ENCODE data around the gene PRR7. TPM values are rescaled to one million over a fixed set of nuclear protein-coding genes. Genes with fewer than 3 reads are reported as not detected.

Gene PRR7
- total and polyA plus RNA-seq, 4 donors: 0.17 to 1.4 (median 0.49) TPM

DNA sequence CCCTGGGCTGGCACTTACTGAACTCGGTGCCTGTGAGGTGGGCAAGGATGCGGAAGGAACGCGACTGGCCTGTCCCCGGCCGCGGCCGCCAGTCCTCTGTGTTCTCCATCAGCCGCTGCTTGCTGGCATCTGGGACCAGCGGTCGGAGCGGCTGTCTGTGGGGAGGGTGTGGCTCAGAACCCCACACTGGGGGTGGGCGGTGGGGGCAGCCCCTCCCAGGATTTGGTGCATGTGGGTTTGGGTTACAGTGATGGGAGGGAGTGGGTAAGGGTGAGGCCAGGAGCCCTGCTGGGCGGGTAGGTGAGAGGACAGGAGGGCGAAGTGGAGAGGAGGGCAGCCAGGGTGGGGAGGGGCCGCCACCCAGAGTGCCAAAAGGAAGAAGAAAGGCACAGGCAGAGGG is 44.4 kb downstream of the PRR7 start:
- WGBS: 94% methylated on average over 16 of the region's 16 CpGs
- no peak overlapping the region for H3K9ac ChIP-seq (ENCODE audit: low read depth in 1 of 2, low read length in 2 of 2)
- H3K9me3 ChIP-seq (ENCODE audit: control insufficient read depth in 4 of 4, low read length in 3 of 4): no peaks in the 10 kb centered on the region
- peaks cover 0 to 4% (median under 1%) of the 10 kb centered on the region in 4 donors for H3K36me3 ChIP-seq (ENCODE audit: control insufficient read depth in 4 of 4, insufficient read depth in 3 of 4, low read depth in 1 of 4, low read length in 3 of 4)
- no peak for DNase-seq (ENCODE audit: low spot score)
- no peaks in the 10 kb centered on the region for H3K27me3 ChIP-seq (ENCODE audit: control insufficient read depth in 4 of 4, insufficient read depth in 4 of 4, low read length in 3 of 4)
- no peak overlapping the region for H3K27ac ChIP-seq (ENCODE audit: low read depth in 1 of 2, low read length in 2 of 2)
- peaks cover 0 to 8% (median 1%) of the 10 kb centered on the region in 4 donors for H3K4me1 ChIP-seq (ENCODE audit: control insufficient read depth in 4 of 4, insufficient read depth in 4 of 4, low read length in 3 of 4)
- H3K4me3 ChIP-seq (ENCODE audit: low read depth in 1 of 3, low read length in 3 of 3): no peak overlapping the region
- TF ChIP-seq HNF4G (IDR thresholded peaks at IDR 0.05) (no peak), RXRA (IDR thresholded peaks at IDR 0.05) (no peak), TAF1 (conservative IDR thresholded peaks at IDR 0.05) (no peak), JUND (IDR thresholded peaks at IDR 0.05) (no peak), NR2F2 (IDR thresholded peaks at IDR 0.05) (no peak), FOXA2 (IDR thresholded peaks at IDR 0.05) (no peak), EGR1 (IDR thresholded peaks at IDR 0.05; ENCODE audit: low read depth in 2 of 2) (no peak), HNF4A (conservative IDR thresholded peaks at IDR 0.05) (no peak), YY1 (IDR thresholded peaks at IDR 0.05) (no peak), GABPA (IDR thresholded peaks at IDR 0.05 in 1 of 2, conservative IDR thresholded peaks at IDR 0.05 in 1 of 2) (no peak), SP1 (IDR thresholded peaks at IDR 0.05) (no peak), RAD21 (IDR thresholded peaks at IDR 0.05) (no peak), FOXA1 (IDR thresholded peaks at IDR 0.05) (no peak)
- TF ChIP-seq, protein P1, sequence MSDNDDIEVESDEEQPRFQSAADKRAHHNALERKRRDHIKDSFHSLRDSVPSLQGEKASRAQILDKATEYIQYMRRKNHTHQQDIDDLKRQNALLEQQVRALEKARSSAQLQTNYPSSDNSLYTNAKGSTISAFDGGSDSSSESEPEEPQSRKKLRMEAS (IDR thresholded peaks at IDR 0.05): no peak
- TF ChIP-seq, protein P2, sequence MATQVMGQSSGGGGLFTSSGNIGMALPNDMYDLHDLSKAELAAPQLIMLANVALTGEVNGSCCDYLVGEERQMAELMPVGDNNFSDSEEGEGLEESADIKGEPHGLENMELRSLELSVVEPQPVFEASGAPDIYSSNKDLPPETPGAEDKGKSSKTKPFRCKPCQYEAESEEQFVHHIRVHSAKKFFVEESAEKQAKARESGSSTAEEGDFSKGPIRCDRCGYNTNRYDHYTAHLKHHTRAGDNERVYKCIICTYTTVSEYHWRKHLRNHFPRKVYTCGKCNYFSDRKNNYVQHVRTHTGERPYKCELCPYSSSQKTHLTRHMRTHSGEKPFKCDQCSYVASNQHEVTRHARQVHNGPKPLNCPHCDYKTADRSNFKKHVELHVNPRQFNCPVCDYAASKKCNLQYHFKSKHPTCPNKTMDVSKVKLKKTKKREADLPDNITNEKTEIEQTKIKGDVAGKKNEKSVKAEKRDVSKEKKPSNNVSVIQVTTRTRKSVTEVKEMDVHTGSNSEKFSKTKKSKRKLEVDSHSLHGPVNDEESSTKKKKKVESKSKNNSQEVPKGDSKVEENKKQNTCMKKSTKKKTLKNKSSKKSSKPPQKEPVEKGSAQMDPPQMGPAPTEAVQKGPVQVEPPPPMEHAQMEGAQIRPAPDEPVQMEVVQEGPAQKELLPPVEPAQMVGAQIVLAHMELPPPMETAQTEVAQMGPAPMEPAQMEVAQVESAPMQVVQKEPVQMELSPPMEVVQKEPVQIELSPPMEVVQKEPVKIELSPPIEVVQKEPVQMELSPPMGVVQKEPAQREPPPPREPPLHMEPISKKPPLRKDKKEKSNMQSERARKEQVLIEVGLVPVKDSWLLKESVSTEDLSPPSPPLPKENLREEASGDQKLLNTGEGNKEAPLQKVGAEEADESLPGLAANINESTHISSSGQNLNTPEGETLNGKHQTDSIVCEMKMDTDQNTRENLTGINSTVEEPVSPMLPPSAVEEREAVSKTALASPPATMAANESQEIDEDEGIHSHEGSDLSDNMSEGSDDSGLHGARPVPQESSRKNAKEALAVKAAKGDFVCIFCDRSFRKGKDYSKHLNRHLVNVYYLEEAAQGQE (IDR thresholded peaks at IDR 0.05): no peak
- TF ChIP-seq, protein P3, sequence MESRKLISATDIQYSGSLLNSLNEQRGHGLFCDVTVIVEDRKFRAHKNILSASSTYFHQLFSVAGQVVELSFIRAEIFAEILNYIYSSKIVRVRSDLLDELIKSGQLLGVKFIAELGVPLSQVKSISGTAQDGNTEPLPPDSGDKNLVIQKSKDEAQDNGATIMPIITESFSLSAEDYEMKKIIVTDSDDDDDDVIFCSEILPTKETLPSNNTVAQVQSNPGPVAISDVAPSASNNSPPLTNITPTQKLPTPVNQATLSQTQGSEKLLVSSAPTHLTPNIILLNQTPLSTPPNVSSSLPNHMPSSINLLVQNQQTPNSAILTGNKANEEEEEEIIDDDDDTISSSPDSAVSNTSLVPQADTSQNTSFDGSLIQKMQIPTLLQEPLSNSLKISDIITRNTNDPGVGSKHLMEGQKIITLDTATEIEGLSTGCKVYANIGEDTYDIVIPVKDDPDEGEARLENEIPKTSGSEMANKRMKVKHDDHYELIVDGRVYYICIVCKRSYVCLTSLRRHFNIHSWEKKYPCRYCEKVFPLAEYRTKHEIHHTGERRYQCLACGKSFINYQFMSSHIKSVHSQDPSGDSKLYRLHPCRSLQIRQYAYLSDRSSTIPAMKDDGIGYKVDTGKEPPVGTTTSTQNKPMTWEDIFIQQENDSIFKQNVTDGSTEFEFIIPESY (IDR thresholded peaks at IDR 0.05): no peak
- TF ChIP-seq, protein P4, sequence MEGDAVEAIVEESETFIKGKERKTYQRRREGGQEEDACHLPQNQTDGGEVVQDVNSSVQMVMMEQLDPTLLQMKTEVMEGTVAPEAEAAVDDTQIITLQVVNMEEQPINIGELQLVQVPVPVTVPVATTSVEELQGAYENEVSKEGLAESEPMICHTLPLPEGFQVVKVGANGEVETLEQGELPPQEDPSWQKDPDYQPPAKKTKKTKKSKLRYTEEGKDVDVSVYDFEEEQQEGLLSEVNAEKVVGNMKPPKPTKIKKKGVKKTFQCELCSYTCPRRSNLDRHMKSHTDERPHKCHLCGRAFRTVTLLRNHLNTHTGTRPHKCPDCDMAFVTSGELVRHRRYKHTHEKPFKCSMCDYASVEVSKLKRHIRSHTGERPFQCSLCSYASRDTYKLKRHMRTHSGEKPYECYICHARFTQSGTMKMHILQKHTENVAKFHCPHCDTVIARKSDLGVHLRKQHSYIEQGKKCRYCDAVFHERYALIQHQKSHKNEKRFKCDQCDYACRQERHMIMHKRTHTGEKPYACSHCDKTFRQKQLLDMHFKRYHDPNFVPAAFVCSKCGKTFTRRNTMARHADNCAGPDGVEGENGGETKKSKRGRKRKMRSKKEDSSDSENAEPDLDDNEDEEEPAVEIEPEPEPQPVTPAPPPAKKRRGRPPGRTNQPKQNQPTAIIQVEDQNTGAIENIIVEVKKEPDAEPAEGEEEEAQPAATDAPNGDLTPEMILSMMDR (IDR thresholded peaks at IDR 0.05; ENCODE audit: low read depth, low read length, missing input control): no peak
- TF ChIP-seq, protein P5, sequence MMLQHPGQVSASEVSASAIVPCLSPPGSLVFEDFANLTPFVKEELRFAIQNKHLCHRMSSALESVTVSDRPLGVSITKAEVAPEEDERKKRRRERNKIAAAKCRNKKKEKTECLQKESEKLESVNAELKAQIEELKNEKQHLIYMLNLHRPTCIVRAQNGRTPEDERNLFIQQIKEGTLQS (IDR thresholded peaks at IDR 0.05): no peak

Measured in liver (tissue), 9 donors.